Osteocyte (in vitro differentiated cells): ENCODE data around the gene MYO18B. TPM values are rescaled to one million over a fixed set of nuclear protein-coding genes. Genes with fewer than 3 reads are reported as not detected.

Source experiments
- DNase-seq: peaks from one replicate; pipeline ENCODE4 v3.0.0; 2021; ENCODE audit warnings: mixed read lengths; ENCODE audit not compliant: unreplicated experiment; ENCODE audit errors: extremely low spot score
- H3K27ac Mint-ChIP-seq: one replicate; pipeline ENCODE4 v1.8.0; 2021; ENCODE audit warnings: mild to moderate bottlenecking, mixed read lengths; ENCODE audit not compliant: unreplicated experiment
- H3K27me3 Mint-ChIP-seq: one replicate; pipeline ENCODE4 v1.8.0; 2021; ENCODE audit warnings: mixed read lengths; ENCODE audit not compliant: unreplicated experiment
- H3K36me3 Mint-ChIP-seq: one replicate; pipeline ENCODE4 v1.8.0; 2021; ENCODE audit warnings: mixed read lengths; ENCODE audit not compliant: unreplicated experiment
- H3K4me1 Mint-ChIP-seq: one replicate; pipeline ENCODE4 v1.8.0; 2021; ENCODE audit warnings: mixed read lengths; ENCODE audit not compliant: unreplicated experiment
- H3K4me3 Mint-ChIP-seq: one replicate; pipeline ENCODE4 v1.8.0; 2021; ENCODE audit warnings: mild to moderate bottlenecking, moderate library complexity, mixed read lengths; ENCODE audit not compliant: unreplicated experiment
- H3K9me3 Mint-ChIP-seq: one replicate; pipeline ENCODE4 v1.8.0; 2021; ENCODE audit warnings: mixed read lengths; ENCODE audit not compliant: unreplicated experiment
- CTCF ChIP-seq: fragments of 200-600 bp; sonication (generic); IDR thresholded peaks from 2 replicates; pipeline ENCODE4 v1.5.0; 2021; ENCODE audit warnings: antibody characterized with exemption, mild to moderate bottlenecking, moderate library complexity
- total RNA-seq: library from RNA; stranded (reverse); gene quantifications from 2 replicates; pipeline ENCODE4 v1.2.1, GENCODE V29; 2021

The MYO18B gene
- total RNA-seq, 1 donor from 2014 or later: not detected

GRCh38 chr22:25908212-25908611 lies 166.2 kb downstream of the MYO18B start:
- TF ChIP-seq CTCF: no peak

DNA sequence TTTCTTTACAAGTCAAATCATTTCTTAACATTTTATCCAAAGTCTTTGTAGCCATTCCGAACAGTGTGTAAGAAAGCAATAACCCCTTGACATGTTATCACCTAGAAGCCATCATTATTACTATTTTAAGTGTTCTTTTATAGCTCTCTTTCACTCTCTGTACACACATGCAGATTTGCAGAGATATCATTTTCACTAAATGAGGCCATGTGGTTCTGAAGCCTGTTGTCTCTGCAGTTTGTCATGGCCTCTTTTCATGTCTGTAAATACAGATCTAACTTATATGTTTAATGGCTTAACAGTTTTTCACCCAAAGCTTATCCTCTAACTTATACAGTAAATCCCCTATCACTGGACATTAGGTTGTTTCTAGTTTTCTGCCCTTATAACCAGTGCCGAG lies 166.8 kb downstream of the MYO18B start:
- H3K4me1 Mint-ChIP-seq: no peaks in the 10 kb centered on the region
- DNase-seq: no peak
- H3K4me3 Mint-ChIP-seq: no peak overlapping the region
- peaks cover 16% of the 10 kb centered on the region for H3K27me3 Mint-ChIP-seq
- no peak overlapping the region for H3K27ac Mint-ChIP-seq
- no peaks in the 10 kb centered on the region for H3K9me3 Mint-ChIP-seq
- no peak for TF ChIP-seq CTCF
- H3K36me3 Mint-ChIP-seq: no peaks in the 10 kb centered on the region

More at GRCh38 chr22:25908212-25908611, 166.2 kb downstream of the MYO18B start:
- no peaks in the 10 kb centered on the region for H3K9me3 Mint-ChIP-seq
- no peak overlapping the region for H3K4me3 Mint-ChIP-seq
- H3K27ac Mint-ChIP-seq: no peak overlapping the region
- peak; percentile 57 for DNase-seq
- H3K4me1 Mint-ChIP-seq: no peaks in the 10 kb centered on the region
- peaks cover 12% of the 10 kb centered on the region for H3K27me3 Mint-ChIP-seq
- H3K36me3 Mint-ChIP-seq: no peaks in the 10 kb centered on the region

GRCh38 chr22:25909614-25910387 lies 167.8 kb downstream of the MYO18B start:
- peaks cover 16% of the 10 kb centered on the region for H3K27me3 Mint-ChIP-seq
- no peaks in the 10 kb centered on the region for H3K4me1 Mint-ChIP-seq
- H3K27ac Mint-ChIP-seq: no peak overlapping the region
- H3K9me3 Mint-ChIP-seq: no peaks in the 10 kb centered on the region
- no peak overlapping the region for H3K4me3 Mint-ChIP-seq
- H3K36me3 Mint-ChIP-seq: no peaks in the 10 kb centered on the region
- no peak for TF ChIP-seq CTCF
- DNase-seq: peak; percentile 30

GRCh38 chr22:25911243-25911972 lies 169.4 kb downstream of the MYO18B start:
- Mint-ChIP-seq H3K9me3 (no peaks in the 10 kb centered on the region), H3K27ac (no peak overlapping the region), H3K27me3 (peaks cover 16% of the 10 kb centered on the region), H3K4me3 (no peak overlapping the region), H3K36me3 (no peaks in the 10 kb centered on the region), H3K4me1 (no peaks in the 10 kb centered on the region)
- DNase-seq: peak; percentile 64
- TF ChIP-seq CTCF: no peak

DNA sequence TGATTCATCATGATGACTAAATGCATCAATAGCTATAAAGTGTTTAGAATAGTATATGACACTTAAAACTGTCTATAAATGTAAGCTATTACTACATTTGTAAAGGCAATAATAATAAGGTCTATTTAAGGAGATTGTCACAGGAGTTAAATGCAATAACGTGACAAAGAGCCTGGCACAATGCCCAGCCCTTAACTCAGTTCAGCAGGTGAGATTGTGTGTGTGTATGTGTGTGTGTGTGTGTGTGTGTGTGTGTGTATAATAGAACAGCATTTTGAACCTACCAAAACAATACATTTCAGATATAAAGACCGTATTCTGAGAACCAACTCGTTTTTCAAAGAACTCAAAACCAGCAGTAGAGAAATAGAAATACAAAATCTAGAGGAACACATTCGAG lies 177.5 kb downstream of the MYO18B start:
- no peak overlapping the region for H3K4me3 Mint-ChIP-seq
- peaks cover 9% of the 10 kb centered on the region for H3K27me3 Mint-ChIP-seq
- H3K4me1 Mint-ChIP-seq: no peaks in the 10 kb centered on the region
- H3K9me3 Mint-ChIP-seq: no peaks in the 10 kb centered on the region
- H3K36me3 Mint-ChIP-seq: no peaks in the 10 kb centered on the region
- H3K27ac Mint-ChIP-seq: no peak overlapping the region
- DNase-seq: no peak
- TF ChIP-seq CTCF: no peak
